Cerebellar cortex (tissue), 1 donor: ENCODE results near the gene PSTPIP1.

Experiments
- DNase-seq: peaks from one replicate; pipeline ENCODE4 v3.0.0-alpha.2; 2015; ENCODE audit warnings: low spot score

PSTPIP1 gene

GRCh38 chr15:76978522-76979330 is 16.2 kb upstream of the PSTPIP1 start:
- DNase-seq = no peak

- DNase-seq = no peak
Observed at GRCh38 chr15:76979331-76979925, 15.5 kb upstream of the PSTPIP1 start.

- no peak for DNase-seq
Observed at GRCh38 chr15:76979996-76980520, 14.9 kb upstream of the PSTPIP1 start.

GRCh38 chr15:76982356-76982755 is 12.6 kb upstream of the PSTPIP1 start:
- DNase-seq = no peak

GRCh38 chr15:76982756-76983155 is 12.2 kb upstream of the PSTPIP1 start:
- no peak for DNase-seq

GRCh38 chr15:76983590-76984375 is 11.1 kb upstream of the PSTPIP1 start:
- DNase-seq = no peak

- DNase-seq = no peak
Observed at GRCh38 chr15:76986743-76987142, 8.2 kb upstream of the PSTPIP1 start.

- no peak for DNase-seq
Observed at GRCh38 chr15:76987276-76987675, 7.7 kb upstream of the PSTPIP1 start.

GRCh38 chr15:76987896-76988860 is 6.7 kb upstream of the PSTPIP1 start:
- no peak for DNase-seq

- DNase-seq = no peak
Observed at GRCh38 chr15:76988867-76989780, 5.8 kb upstream of the PSTPIP1 start.

- DNase-seq = no peak
Observed at GRCh38 chr15:76991048-76991447, 3.9 kb upstream of the PSTPIP1 start.

- no peak for DNase-seq
Observed at GRCh38 chr15:76991741-76992645, 2.9 kb upstream of the PSTPIP1 start.

GRCh38 chr15:76993114-76993725 is 1.7 kb upstream of the PSTPIP1 start:
- DNase-seq = no peak

- DNase-seq = no peak
Observed at GRCh38 chr15:76994001-76994400, 925 bp upstream of the PSTPIP1 start.

GRCh38 chr15:76994496-76994895 is 430 bp upstream of the PSTPIP1 start:
- no peak for DNase-seq

- DNase-seq = no peak
Observed at GRCh38 chr15:76996076-76996525, 1.2 kb downstream of the PSTPIP1 start.

GRCh38 chr15:76996526-76997401 is 1.8 kb downstream of the PSTPIP1 start:
- peak; percentile 29 for DNase-seq
